T-helper 1 cell (primary cell): Measurements from ENCODE around the gene SYNGR1.
"Not testable (repeated sequence)": the region's sequence is repeated elsewhere in the genome, so short reads cannot be mapped to it uniquely, and the experiment has no call there.

Experiments used
- DNase-seq, 5 donors: peaks; one replicate each; pipeline ENCODE4 v3.0.0-alpha.2; 2012 to 2020

Gene SYNGR1

GRCh38 chr22:39317084-39317774 is 32.6 kb upstream of the SYNGR1 start:
- peak in 1 of 5 donors; percentile 45 for DNase-seq

GRCh38 chr22:39317775-39318506 is 31.9 kb upstream of the SYNGR1 start:
- DNase-seq, result no peak

- peak in 2 of 5 donors; percentile 29 to 43 for DNase-seq
Observed at GRCh38 chr22:39318507-39319283, 31.1 kb upstream of the SYNGR1 start.

GRCh38 chr22:39319284-39320022 is 30.3 kb upstream of the SYNGR1 start, which contains the start of gene RPL3:
Gene RPL3 (minus strand): TSS chr22:39319623. CDS start chr22:39319597, 26 bp downstream.
- peak; percentile 87 to 99 (median 93) for DNase-seq

- DNase-seq, result not testable (repeated sequence)
Observed at GRCh38 chr22:39320616-39321029, 29.2 kb upstream of the SYNGR1 start.

- no peak for DNase-seq
Observed at GRCh38 chr22:39325392-39325932, 24.3 kb upstream of the SYNGR1 start.

GRCh38 chr22:39327995-39328754 is 21.6 kb upstream of the SYNGR1 start:
- no peak for DNase-seq

GRCh38 chr22:39330553-39330952 is 19.2 kb upstream of the SYNGR1 start:
- not testable (repeated sequence) for DNase-seq

- no peak for DNase-seq
Observed at GRCh38 chr22:39332441-39333064, 17.2 kb upstream of the SYNGR1 start.

GRCh38 chr22:39336411-39336810 is 13.4 kb upstream of the SYNGR1 start:
- DNase-seq, result no peak

GRCh38 chr22:39339775-39340174 is 10.0 kb upstream of the SYNGR1 start:
- not testable (repeated sequence) for DNase-seq

GRCh38 chr22:39341179-39341578 is 8.6 kb upstream of the SYNGR1 start:
- DNase-seq, result no peak

GRCh38 chr22:39343259-39344045 is 6.3 kb upstream of the SYNGR1 start:
- peak in 4 of 5 donors; percentile 23 to 43 (median 34) for DNase-seq

GRCh38 chr22:39344046-39344390 is 5.8 kb upstream of the SYNGR1 start:
- DNase-seq, result no peak

GRCh38 chr22:39345231-39345630 is 4.6 kb upstream of the SYNGR1 start:
- DNase-seq, result no peak

GRCh38 chr22:39348909-39349505 is 784 bp upstream of the SYNGR1 start:
- no peak for DNase-seq

GRCh38 chr22:39349506-39349966 is 255 bp upstream of the SYNGR1 start:
- no peak for DNase-seq

- DNase-seq, result no peak
Observed at GRCh38 chr22:39350757-39351688, 1.2 kb downstream of the SYNGR1 start.
